GM11168 (cell line): ENCODE data around the gene TAOK1.

Experiments used
- in situ Hi-C: fragments of 300-500 bp; cut with MboI; formaldehyde crosslinking; loops from one replicate; pipeline ENCODE4 v1.12.0; 2022; ENCODE audit warnings: low sequenced_read_pairs; ENCODE audit not compliant: unreplicated experiment

Gene TAOK1

GRCh38 chr17:29567304-29567553, 177.1 kb downstream of the TAOK1 start:
- in situ Hi-C loops = no loop called here

GRCh38 chr17:29567554-29568330, 177.6 kb downstream of the TAOK1 start:
- in situ Hi-C loops = no loop called here

- in situ Hi-C loops = no loop called here
Observed at GRCh38 chr17:29568331-29569244, 178.4 kb downstream of the TAOK1 start, which contains the start of gene TP53I13. TP53I13 (plus strand) TSS chr17:29568701; CDS start chr17:29568759, 58 bp downstream.

- in situ Hi-C loops = no loop called here
Observed at GRCh38 chr17:29569245-29569950, 179.2 kb downstream of the TAOK1 start.

GRCh38 chr17:29570521-29570920, 180.4 kb downstream of the TAOK1 start:
- in situ Hi-C loops = no loop called here

GRCh38 chr17:29571486-29571882, 181.3 kb downstream of the TAOK1 start:
- in situ Hi-C loops = no loop called here

GRCh38 chr17:29571883-29572681, 181.9 kb downstream of the TAOK1 start:
- in situ Hi-C loops = no loop called here

- in situ Hi-C loops = no loop called here
Observed at GRCh38 chr17:29572691-29573557, 182.8 kb downstream of the TAOK1 start.

GRCh38 chr17:29573558-29573869, 183.4 kb downstream of the TAOK1 start:
- in situ Hi-C loops = no loop called here

- in situ Hi-C loops = no loop called here
Observed at GRCh38 chr17:29573871-29574731, 183.9 kb downstream of the TAOK1 start.

GRCh38 chr17:29574732-29575510, 184.8 kb downstream of the TAOK1 start:
- in situ Hi-C loops = no loop called here

GRCh38 chr17:29575511-29576213, 185.5 kb downstream of the TAOK1 start:
- in situ Hi-C loops = no loop called here

GRCh38 chr17:29576214-29577000, 186.2 kb downstream of the TAOK1 start:
- in situ Hi-C loops = no loop called here

GRCh38 chr17:29577001-29577370, 186.8 kb downstream of the TAOK1 start:
- in situ Hi-C loops = no loop called here

- in situ Hi-C loops = no loop called here
Observed at GRCh38 chr17:29577385-29578211, 187.4 kb downstream of the TAOK1 start.
